Fibroblast of lung (primary cell): ENCODE results near the gene TMPRSS13.

ENCODE experiments used
- CTCF ChIP-seq, 2 donors: IDR thresholded peaks in 1 of 2; conservative IDR thresholded peaks in 1 of 2; 1 replicate in 1 of 2; 2 replicates in 1 of 2; pipeline ENCODE4 v1.5.1; 2011 to 2012; ENCODE audit warnings: low read length in 2 of 2, control low read depth in 1 of 2, inconsistent platforms in 1 of 2, low read depth in 1 of 2, mild to moderate bottlenecking in 1 of 2
- EZH2 ChIP-seq: IDR thresholded peaks from 2 replicates; pipeline ENCODE4 v1.5.1; 2012; ENCODE audit warnings: low read length, control low read depth, mild to moderate bottlenecking; ENCODE audit errors: missing control alignments

- no peak for TF ChIP-seq CTCF (conservative IDR thresholded peaks at IDR 0.05 in 1 of 2, IDR thresholded peaks at IDR 0.05 in 1 of 2; ENCODE audit: low read depth in 1 of 2, low read length in 2 of 2)
- no peak for TF ChIP-seq EZH2
These were observed 1.6 kb upstream of the TMPRSS13 start for GRCh38 chr11:117930668-117931330.
